PC-9 (cell line): Measurements from ENCODE around the gene FOXF1. TPM values are rescaled to one million over a fixed set of nuclear protein-coding genes. Genes with fewer than 3 reads are reported as not detected.

ENCODE experiments used
- BruUV-seq: library from RNA; stranded (reverse); fragments of 400-500 nt; replicated peaks from 2 replicates; lab custom pipeline; 2021; lab: Mats Ljungman, UMichigan
- CTCF ChIA-PET: fragments of 300-600 bp; sonication (Branson Sonifier 250); formaldehyde crosslinking; loops from one replicate; lab custom pipeline; 2022; ENCODE audit warnings: antibody characterized with exemption; lab: Charles Lee
- POLR2A ChIA-PET: fragments of 300-600 bp; sonication (Branson Sonifier 250); formaldehyde crosslinking; loops from one replicate; lab custom pipeline; 2022; ENCODE audit warnings: antibody characterized with exemption; ENCODE audit not compliant: unreplicated experiment; lab: Charles Lee
- DNase-seq, 2 experiments: peaks; one replicate each; pipeline versions ENCODE4 v3.0.0 to v3.0.0-alpha.2; 2015 to 2022; ENCODE audit warnings: mixed read lengths in 1 of 2
- H2AFZ ChIP-seq: fragments of 200-600 bp; sonication (generic); 2 replicates; pipeline ENCODE4 v1.8.1; 2017; ENCODE audit warnings: antibody characterized with exemption
- H3F3A ChIP-seq: fragments of 200-600 bp; sonication (generic); 2 replicates; pipeline ENCODE4 v1.8.1; 2017; ENCODE audit warnings: antibody characterized with exemption, mild to moderate bottlenecking, low read depth; ENCODE audit not compliant: insufficient read depth
- H3K27ac ChIP-seq: fragments of 200-600 bp; sonication (generic); 2 replicates; pipeline ENCODE4 v1.6.1; 2016; ENCODE audit warnings: mixed run types
- H3K27me3 ChIP-seq: fragments of 200-600 bp; sonication (generic); 2 replicates; pipeline ENCODE4 v1.6.1; 2016; ENCODE audit warnings: low read depth, mixed run types; ENCODE audit not compliant: insufficient read depth
- H3K36me3 ChIP-seq: fragments of 200-600 bp; sonication (generic); 2 replicates; pipeline ENCODE4 v1.6.1; 2016; ENCODE audit warnings: low read depth, mixed run types
- H3K4me1 ChIP-seq: fragments of 200-600 bp; sonication (generic); replicated peaks from 2 replicates; pipeline ENCODE4 v1.6.1; 2016; ENCODE audit warnings: mixed run types; ENCODE audit not compliant: insufficient read depth
- H3K4me2 ChIP-seq: fragments of 200-600 bp; sonication (generic); 2 replicates; pipeline ENCODE4 v1.6.1; 2017; ENCODE audit warnings: mixed run types
- H3K4me3 ChIP-seq: fragments of 200-600 bp; sonication (generic); 2 replicates; pipeline ENCODE4 v1.6.1; 2016; ENCODE audit warnings: mixed run types
- H3K79me2 ChIP-seq: fragments of 200-600 bp; sonication (generic); 2 replicates; pipeline ENCODE4 v1.6.1; 2017; ENCODE audit warnings: low read depth, mixed run types
- H3K9me2 ChIP-seq: fragments of 200-600 bp; sonication (generic); 2 replicates; pipeline ENCODE4 v1.8.1; 2017; ENCODE audit warnings: mild to moderate bottlenecking; ENCODE audit not compliant: insufficient read depth
- H3K9me3 ChIP-seq: fragments of 200-600 bp; sonication (generic); 2 replicates; pipeline ENCODE4 v1.8.1; 2016; ENCODE audit warnings: low read depth; ENCODE audit not compliant: insufficient read depth
- H4K20me1 ChIP-seq: fragments of 200-600 bp; sonication (generic); 2 replicates; pipeline ENCODE4 v1.8.1; 2017; ENCODE audit not compliant: insufficient read depth
- EZH2 ChIP-seq: fragments of 200-600 bp; sonication (generic); IDR thresholded peaks from 2 replicates; pipeline ENCODE4 v1.8.0; 2017; ENCODE audit warnings: antibody characterized with exemption, low read depth
- intact Hi-C: fragments of 100-400 bp; cut with micrococcal nuclease; formaldehyde crosslinking; loops from one replicate; pipeline ENCODE4 v1.10.0; 2022; ENCODE audit not compliant: unreplicated experiment
- total RNA-seq: library from RNA; stranded (reverse); gene quantifications from 2 replicates; pipeline ENCODE4 v1.2.3, GENCODE V29; 2021
- TF ChIP-seq, protein P1 (sequence below): fragments of 200-600 bp; sonication (generic); conservative IDR thresholded peaks from 2 replicates; pipeline ENCODE4 v1.6.1; 2017; ENCODE audit warnings: mixed run types, antibody characterized with exemption, mild to moderate bottlenecking, moderate library complexity

The FOXF1 gene
- total RNA-seq, 1 experiment from 2014 or later, result not detected

DNA sequence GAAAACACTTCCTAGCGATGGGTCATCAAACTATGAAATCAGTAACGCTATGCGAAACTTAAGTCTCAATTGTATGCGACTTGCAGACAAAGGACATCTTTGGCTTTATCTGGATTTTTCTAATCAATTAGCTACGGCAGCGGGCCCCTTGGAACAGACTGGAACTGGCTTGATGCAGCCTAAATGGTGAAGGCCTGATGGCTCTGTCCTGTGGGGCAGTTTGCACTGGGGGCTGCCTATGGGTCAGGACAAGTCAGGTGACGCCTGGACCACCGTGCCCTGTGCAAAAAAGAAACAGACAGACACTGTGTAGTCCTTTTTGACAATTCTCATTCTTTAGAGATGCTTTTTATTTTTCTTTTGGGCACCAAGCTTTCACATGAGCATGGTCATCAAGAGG is 22.7 kb downstream of the FOXF1 start:
- Histone ChIP-seq H3K9me3 (no peaks in the 10 kb centered on the region), H3F3A (no peaks in the 10 kb centered on the region), H3K4me3 (no peak overlapping the region), H3K4me2 (no peak overlapping the region), H3K27ac (no peak overlapping the region), H4K20me1 (no peaks in the 10 kb centered on the region), H3K79me2 (no peaks in the 10 kb centered on the region), H3K9me2 (no peaks in the 10 kb centered on the region), H3K27me3 (no peaks in the 10 kb centered on the region), H2AFZ (no peak overlapping the region), H3K36me3 (no peaks in the 10 kb centered on the region), H3K4me1 (no peaks in the 10 kb centered on the region)
- intact Hi-C loops, result no loop called here
- ChIA-PET POLR2A (no interaction called here), CTCF (no interaction called here)
- BruUV-seq, result no TSS peak
- DNase-seq, result no peak
- TF ChIP-seq EZH2, result no peak
- TF ChIP-seq, protein P1, sequence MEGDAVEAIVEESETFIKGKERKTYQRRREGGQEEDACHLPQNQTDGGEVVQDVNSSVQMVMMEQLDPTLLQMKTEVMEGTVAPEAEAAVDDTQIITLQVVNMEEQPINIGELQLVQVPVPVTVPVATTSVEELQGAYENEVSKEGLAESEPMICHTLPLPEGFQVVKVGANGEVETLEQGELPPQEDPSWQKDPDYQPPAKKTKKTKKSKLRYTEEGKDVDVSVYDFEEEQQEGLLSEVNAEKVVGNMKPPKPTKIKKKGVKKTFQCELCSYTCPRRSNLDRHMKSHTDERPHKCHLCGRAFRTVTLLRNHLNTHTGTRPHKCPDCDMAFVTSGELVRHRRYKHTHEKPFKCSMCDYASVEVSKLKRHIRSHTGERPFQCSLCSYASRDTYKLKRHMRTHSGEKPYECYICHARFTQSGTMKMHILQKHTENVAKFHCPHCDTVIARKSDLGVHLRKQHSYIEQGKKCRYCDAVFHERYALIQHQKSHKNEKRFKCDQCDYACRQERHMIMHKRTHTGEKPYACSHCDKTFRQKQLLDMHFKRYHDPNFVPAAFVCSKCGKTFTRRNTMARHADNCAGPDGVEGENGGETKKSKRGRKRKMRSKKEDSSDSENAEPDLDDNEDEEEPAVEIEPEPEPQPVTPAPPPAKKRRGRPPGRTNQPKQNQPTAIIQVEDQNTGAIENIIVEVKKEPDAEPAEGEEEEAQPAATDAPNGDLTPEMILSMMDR, result no peak

DNA sequence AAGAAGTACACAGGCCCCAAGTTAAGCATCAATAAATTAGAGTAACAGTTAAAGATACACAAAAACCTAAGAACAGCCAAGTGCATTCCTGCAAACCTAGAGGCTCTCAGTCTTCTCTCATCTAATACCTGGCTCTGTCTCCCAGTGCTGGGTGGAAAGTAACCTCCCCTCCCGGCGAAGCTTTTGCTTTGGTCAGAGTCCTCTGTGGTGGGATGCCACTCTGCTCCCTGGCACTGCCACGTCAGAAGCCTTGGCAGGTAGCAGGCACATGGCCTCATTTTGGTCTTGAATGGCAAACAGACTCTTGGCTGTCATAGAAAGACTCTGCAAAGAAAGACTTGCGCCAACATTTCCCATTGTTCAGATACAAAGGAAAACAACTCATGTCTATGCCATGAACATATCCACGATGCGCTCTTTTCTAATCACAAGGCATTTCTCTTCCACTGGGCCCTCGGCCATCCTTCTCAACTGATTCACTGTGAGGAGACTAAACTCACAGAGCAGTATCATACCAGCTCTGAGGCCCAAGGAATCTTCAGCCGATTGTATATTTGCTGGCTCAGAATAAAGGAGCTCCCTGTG is 23.5 kb downstream of the FOXF1 start:
- ChIA-PET CTCF (no interaction called here), POLR2A (no interaction called here)
- BruUV-seq, result no TSS peak

DNA sequence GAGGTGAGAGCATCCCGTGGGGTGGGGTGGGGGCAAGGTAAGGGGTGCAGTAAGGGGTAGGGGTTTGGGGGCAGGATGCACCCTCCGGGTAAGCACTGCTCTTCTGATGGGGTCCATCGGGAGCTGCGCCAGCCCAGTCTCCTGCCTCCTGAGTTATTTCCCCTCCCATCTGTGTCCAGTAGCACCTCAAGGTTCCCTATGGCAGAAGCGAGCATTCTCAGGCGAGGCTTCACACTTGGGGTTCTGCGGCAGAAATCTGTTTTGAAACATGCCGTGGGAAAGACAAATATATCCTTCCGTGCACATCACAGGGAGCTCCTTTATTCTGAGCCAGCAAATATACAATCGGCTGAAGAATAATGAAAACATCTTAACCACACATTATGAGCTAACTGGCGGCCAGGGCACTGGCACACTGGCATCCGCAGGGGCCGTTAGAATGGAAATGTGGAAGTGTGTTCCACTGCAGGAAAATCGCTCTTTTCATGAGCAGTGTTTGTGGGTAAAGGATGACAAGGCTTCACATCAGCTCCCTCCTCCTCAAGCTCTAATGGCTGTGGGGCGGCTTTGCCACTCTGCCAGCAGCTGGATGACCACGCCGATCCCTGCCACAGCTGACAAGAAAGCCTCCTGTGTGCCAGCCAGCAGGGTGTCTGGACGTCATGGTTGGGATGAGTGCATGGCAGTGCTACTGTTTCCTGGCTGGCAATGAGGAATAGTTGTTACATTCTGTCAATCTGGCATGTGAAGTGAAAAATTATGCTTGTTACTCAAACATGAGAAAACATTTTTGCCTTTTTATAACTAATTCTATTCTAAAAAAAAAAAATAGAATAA is 24.7 kb downstream of the FOXF1 start:
- Histone ChIP-seq H3K9me2 (no peaks in the 10 kb centered on the region), H3K36me3 (peaks cover 10% of the 10 kb centered on the region; the same call in 1 of the 2 replicates), H3K9me3 (no peaks in the 10 kb centered on the region), H3F3A (no peaks in the 10 kb centered on the region), H4K20me1 (no peaks in the 10 kb centered on the region), H3K27me3 (no peaks in the 10 kb centered on the region), H3K4me2 (no peak overlapping the region), H3K79me2 (no peaks in the 10 kb centered on the region), H3K27ac (no peak overlapping the region), H3K4me3 (no peak overlapping the region), H2AFZ (no peak overlapping the region), H3K4me1 (no peaks in the 10 kb centered on the region)
- intact Hi-C loops, result no loop called here
- POLR2A ChIA-PET, result interaction anchor here (0.7 kb wide), 1 partner anchor 13 kb away, joined by 3 read pairs; no protein-coding TSS in a partner anchor
- CTCF ChIA-PET, result no interaction called here
- TF ChIP-seq, protein P1, result no peak
- no peak for TF ChIP-seq EZH2
- DNase-seq, result no peak
- BruUV-seq, result no TSS peak

More for the DNA sequence above, 23.5 kb downstream of the FOXF1 start:
- DNase-seq, result no peak
- intact Hi-C loops, result no loop called here
- Histone ChIP-seq H3K9me2 (no peaks in the 10 kb centered on the region), H2AFZ (no peak overlapping the region), H3K4me2 (no peak overlapping the region), H3F3A (no peaks in the 10 kb centered on the region), H3K36me3 (no peaks in the 10 kb centered on the region), H3K27me3 (no peaks in the 10 kb centered on the region), H3K9me3 (no peaks in the 10 kb centered on the region), H3K4me3 (no peak overlapping the region), H3K27ac (no peak overlapping the region), H3K79me2 (no peaks in the 10 kb centered on the region), H4K20me1 (no peaks in the 10 kb centered on the region), H3K4me1 (no peaks in the 10 kb centered on the region)
- TF ChIP-seq EZH2, result no peak
- TF ChIP-seq, protein P1, result no peak
